GM18505 (cell line): ENCODE data around the gene MAD1L1.
"Not testable (repeated sequence)": the region's sequence is repeated elsewhere in the genome, so short reads cannot be mapped to it uniquely, and the experiment has no call there.

ENCODE experiments used
- ATAC-seq: cut with Tn5 transposase; IDR thresholded peaks from one replicate; pipeline ENCODE4 v1.9.1; 2021; ENCODE audit not compliant: unreplicated experiment
- POLR2A ChIP-seq: IDR thresholded peaks from 4 replicates; pipeline ENCODE4 v1.6.1; 2011; ENCODE audit warnings: borderline replicate concordance; ENCODE audit not compliant: insufficient read depth, insufficient read length; ENCODE audit errors: extremely low read depth

MAD1L1 gene

DNA sequence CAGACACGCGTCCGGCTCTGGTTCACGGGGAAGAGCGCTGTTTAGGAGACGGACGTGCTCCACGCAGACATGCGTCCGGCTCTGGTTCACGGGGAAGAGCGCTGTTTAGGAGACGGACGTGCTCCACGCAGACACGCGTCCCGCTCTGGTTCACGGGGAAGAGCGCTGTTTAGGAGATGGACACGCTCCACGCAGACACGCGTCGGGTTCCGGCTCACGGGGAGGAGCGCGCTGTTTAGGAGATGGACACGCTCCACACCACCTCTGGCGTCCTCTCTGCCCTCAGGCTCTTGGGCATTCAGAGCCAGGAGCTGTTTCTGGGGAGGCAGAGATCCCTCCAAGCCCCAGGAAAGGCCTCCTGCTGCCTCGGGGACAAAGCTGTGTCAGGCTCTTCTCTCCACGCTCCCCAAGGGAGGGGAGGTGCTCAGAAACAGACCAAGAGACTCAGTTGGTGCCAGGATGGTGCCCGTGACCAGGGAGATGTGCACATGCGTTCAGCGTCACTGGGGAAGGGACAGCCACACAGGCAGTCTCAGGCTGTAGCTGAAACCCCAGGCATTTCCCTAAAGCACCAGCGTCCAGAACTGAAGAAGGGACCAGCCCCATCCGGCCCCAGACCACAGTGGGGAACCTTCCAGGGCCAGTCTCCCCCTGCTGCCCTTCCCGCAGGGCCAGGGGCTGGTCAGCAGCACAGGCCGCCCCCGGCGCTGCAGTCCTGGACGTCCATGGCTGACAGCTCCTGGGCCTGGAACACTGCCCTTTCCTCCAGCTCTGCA, 387.0 kb downstream of the MAD1L1 start:
- ATAC-seq = no peak
- no peak for TF ChIP-seq POLR2A

DNA sequence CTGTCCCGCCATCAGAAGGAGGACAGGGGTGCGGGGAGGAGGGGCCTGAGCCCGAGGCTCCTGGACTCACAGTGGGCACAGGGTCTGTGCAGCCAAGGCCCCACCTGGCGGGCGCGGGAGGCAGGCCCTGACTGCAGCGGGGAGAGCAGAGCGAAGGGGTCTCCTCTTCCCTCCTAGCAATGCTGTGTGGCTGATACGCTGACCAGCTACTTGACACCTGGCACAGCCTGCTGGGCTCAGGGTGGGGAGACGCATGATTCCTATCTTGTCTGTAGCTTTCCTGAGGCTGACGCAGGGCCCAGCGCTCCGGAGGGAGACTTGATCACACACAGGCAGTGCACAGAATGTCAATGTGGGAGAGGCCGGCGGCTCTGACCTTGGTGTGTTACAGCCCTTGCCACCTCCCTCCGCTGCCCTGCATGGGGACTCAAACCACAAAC, 387.8 kb downstream of the MAD1L1 start:
- no peak for ATAC-seq
- no peak for TF ChIP-seq POLR2A

DNA sequence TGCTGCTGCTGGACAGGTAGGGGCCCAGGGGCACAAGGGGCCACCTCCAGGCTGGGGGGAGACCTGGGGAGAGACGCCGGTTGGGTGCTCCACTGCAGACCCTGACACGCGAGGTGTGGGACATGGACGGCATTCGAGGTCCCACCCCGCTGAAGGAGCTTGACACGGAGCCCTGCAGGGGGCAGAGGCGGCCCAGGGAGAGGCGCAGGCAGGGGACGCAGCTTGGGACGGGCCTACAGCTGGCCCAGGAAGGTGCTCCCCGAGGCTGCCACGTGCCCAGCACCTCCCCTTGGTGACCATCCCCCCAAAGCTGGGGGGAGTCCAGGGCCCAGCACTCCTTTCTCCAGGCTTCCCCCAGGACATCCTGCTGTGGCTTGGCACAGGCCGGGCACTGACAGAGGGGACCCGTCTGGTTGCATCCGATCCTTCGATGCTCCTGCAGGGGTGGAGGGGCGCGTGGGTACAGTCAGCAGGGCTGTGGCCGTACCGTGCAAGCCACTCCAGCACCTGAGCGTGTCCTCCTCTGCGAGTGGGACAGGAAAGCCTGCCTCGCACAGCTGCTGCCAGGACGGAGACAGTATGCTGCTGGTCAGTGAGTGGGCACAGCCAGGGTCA, 388.3 kb downstream of the MAD1L1 start:
- no peak for TF ChIP-seq POLR2A
- no peak for ATAC-seq

DNA sequence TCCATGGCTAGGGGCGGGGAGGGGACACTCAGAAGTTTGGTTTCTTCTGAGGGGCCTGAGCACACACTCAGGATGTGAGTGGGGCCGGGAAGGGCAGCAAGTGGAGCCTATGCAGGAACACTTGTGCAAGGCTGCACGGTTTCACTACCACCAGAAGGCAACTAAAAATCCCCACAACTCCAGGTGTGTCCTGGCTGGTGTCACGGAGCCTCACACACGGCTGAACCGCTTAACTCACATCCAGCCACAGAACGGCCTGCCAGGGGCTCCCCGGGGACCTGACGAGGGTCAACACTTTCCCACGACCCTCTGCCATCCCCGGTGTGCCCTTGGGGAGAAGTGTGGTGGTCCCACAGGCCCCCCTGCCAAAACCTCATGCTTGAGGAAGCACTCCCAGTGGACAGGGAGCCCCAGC, 388.8 kb downstream of the MAD1L1 start:
- no peak for ATAC-seq
- TF ChIP-seq POLR2A = no peak

DNA sequence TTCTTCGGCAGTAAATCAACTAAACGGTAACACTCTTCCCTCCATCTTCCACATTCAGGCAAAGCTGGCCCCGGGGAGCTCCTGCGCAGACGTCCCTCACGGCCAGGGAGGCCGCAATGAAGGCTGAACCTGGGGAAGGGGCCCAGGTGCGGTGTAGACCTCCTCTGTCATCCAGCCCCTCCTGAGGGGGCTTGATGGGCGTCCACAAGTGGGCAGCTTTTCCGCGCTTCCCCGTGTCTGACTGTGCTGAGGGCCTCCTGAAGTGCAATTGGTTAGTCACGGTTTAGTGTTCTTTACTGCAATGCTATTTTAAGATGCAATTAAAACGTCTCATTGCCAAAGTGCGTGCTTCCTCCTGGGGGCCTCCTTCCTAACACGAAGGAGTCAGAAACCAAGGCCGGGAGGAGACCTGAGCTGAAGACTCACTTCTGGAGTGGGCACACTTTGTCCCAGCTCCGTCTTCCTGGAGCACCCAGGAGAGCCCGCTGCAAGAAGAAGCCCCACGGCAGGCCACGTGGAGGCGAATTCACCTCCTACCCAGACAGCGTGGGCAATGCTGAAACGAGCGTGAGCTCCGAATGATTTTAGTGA, 389.4 kb downstream of the MAD1L1 start:
- TF ChIP-seq POLR2A = no peak
- no peak for ATAC-seq

DNA sequence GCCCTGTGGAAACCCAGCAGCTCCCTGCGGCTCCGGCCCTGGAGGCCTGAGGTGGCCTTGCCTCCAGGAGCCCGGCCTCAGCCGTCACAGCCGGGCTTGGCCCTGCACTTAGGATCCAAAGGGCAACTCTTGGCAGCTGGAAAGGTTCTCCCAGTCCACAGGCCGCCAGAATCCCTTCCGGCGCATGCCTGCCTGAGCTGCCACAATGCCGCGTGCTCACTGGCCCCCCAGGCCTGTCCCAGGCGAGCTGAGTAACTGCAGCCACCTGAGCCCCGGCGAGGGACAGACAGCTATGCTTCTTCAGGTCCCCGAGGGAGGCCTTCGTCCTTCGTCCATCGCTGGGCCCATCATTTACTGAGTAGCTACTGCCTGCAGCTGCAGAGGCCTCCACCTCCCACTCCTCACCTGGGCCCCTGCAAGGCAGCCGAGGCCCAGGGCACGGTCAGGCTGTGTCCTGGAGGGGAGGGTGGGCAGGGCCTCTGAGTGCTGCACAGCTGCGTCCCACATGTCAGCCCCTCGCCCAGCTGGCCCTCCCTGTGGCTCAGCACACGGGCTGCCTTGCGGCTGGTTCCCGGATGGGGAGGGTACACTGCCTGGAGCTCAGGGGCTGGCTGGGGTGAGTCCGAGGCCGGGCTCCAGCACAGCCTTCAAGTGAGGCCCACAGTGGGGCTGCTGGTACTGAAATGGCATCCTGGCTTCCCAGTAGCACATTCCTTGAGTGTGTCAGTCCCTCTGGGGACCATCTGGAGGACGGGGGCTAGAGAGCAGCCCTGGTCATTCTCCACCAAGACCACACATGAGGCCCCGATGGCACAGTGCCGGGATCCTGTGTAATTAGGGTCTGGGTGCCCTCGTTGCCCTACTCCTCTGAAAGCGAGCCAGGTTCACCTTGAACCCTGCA, 390.2 kb downstream of the MAD1L1 start:
- no peak for TF ChIP-seq POLR2A
- no peak for ATAC-seq

DNA sequence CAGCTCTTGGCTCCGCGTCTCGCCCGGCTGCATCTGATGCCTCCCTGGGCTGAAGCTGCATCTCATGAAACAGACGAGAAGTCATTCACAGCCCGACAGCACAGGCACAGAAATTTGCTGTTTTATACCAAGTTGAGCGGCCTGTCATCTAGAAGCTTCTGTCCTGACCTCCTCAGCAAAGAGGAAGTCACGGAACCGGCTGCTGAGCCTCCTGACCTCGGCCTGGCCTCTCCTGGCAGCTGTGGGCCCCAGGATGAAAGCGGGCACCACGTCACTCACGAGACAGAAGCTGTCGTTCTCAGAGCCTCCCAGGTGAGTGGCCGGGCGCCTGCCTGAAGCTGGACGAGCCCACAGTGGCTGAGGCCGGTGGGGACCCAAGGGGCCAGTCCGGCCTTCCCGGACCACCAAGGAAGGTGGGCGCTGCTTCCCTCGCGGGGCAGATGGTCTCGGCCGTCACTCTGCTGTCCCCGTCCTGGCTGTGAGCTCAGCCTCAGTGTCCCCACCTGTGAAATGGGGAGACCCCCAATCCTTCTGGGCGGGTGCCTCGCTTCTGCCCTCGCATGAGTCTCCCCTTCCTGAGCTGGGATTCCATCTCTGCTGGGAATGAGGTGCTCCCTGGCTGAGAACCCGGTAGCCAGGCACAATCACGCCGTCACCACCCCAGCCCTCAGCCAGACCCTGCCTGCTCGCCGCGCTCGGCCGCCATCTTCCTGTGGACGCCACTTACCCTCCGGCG, 391.3 kb downstream of the MAD1L1 start:
- ATAC-seq = not testable (repeated sequence)

DNA sequence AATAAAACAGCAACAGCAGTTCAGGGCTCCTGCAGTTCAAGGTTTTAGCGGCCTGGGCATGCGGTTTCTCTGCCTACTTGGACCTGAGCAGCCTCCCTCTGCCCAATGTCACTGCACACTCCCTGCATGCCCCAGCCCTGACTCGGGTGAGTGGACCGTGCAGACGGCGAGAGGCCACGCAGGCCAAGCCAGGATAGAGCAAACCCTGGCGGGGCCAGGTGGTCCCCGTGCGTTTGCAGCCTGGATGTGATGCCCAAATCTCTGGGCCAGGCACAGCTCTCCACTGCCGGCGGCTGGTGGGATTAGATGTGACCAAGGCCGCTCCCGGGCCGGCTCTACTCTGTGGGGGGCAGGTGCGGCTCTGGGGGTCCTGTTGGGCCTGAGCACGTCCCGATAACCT, 392.0 kb downstream of the MAD1L1 start:
- ATAC-seq = not testable (repeated sequence)

DNA sequence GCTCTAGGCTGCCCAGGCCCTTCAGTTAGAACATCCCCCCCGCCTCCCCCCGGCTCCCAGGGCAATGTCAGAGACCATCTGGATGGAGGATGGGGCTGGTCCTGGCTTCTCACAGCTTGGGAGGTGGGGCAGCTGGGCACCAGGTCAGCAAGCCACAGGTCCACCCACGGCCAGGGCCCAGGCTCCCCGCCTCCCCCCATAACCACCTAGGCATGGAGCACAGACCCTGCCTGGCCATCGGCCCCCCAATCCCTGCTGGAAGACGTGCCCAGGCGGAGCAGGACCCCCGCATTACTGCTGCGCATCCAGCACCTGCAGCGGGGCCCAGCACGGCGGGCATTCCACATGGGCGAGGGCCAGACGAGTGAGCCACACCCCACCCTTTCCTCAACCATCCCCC, 393.0 kb downstream of the MAD1L1 start:
- TF ChIP-seq POLR2A = no peak
- no peak for ATAC-seq

DNA sequence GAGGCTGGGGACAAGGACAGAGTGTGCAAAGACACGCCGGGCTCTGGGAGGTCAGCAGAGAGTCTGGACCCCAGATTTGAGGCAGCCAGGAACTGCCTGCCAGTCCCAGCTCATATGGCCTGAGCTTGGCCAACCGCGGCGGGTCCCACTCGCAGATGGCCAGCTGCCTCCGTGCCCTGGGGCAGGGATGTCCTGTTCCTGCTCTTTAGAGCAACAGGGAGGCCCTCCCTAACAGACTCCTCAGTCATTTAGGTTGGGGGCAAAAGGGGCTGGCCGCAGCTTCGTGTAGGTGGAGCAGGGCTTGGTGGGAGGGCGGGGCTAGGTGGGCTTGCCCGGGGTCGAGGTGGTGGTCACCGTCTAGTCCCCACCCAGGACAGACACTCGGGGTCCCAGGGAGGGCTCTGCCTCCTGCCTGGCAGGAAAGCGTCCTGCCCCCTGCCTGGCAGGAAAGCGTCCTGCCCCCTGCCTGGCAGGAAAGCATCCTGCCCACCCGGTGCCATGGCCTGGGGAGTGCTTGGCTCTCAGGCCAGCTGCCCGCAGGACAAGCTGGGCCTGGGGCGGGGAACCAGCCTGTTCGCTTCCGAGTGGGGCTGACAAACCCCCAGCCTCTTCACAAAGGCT, 393.7 kb downstream of the MAD1L1 start:
- not testable (repeated sequence) for ATAC-seq

DNA sequence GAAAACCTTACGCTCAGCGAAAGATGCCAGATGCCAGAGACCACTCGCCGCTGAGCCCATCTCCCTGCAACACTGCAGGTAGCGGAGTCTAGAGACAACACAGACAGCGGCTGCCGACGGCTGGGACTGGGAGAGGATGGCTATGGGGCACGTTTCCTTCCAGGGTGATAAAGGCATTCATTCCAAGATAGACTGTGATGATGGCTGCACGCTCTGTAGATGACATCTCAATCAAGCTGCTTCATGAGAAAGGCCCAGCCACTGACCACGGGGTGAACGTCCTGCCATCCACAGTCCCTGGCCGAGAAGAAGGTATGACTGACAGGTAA, 394.2 kb downstream of the MAD1L1 start:
- not testable (repeated sequence) for ATAC-seq

DNA sequence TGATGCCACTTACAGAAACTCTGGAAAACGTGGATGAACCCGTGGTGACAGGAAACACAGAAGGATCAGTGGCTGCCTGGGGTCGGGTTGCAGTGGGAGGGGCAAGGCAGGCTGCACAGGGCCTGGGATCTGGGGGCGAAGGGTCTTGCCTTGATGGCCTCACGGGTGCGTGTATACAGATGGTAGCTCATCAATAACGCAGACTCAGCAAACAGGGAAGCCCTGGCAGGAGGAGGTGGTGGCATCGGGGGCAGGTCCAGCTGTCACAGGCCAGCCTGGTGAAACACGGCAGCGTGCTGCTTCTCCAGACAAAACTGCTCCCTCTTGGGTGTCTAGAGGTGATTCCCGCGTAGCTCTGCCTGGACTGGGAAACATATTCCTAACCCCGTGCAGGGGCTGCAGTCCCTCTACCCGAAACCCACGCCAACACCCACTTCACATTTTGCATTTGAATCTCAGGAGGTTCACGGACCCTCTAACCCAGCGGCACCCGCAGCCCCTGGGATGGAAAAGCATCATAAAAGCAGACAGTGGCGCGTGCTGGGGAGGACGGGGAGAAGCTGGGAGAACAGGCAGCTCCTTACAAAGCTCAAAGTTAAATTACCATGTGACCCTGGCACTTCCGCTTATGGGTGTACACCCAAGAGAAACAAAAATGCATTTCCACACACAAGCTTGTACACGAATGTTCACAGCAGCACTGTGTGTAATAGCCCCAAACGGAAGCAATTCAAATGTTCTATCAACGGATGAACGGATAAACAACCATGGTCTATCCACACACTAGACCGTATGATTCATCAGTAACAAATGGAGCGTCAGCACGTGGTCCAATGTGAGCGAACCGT, 394.8 kb downstream of the MAD1L1 start:
- ATAC-seq = not testable (repeated sequence)

DNA sequence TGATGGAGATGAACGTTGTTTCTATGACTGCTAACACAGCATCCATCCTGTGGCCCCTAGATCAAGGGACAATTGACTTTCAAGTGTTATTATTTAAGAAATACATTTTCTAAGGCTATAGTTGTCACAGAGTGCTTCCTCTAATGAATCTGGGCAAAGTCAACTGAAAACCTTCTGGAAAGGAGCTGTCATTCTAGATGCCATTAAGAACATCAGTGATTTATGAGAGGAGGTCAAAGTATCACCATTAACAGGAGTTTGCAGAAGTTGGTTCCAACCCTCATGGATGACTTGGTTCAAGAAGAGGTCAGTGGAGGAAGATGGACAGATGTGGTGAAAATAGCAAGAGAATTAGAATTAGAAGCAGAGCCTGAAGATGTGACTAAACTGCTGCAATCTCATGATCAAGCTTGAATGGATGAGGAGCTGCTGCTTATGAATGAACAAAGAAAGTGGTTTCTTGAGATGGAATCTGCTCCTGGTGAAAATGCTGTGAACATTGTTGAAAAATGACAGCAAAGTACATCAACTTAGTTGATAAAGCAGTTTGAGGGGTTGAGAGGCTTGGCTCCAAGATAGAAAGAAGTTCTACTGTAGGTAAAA, 400.7 kb downstream of the MAD1L1 start:
- ATAC-seq = not testable (repeated sequence)

DNA sequence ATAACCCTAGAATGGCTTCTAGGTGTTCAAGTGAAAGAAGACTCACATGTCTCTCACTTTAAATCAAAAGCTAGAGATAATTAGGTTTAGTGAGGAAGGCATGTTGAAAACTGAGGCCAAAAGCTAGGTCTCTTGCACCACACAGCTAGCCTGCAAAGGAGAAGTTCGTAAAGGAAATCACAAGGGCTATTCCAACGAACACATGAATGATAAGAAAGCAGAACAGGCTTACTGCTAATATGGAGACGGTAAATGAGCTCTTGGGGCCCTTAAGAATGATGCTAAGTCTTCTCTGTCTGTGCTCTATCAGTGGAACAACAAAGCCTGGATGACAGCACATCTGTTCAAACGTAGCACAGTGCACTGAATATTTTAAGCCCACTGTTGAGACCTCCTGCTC, 401.3 kb downstream of the MAD1L1 start:
- not testable (repeated sequence) for ATAC-seq

DNA sequence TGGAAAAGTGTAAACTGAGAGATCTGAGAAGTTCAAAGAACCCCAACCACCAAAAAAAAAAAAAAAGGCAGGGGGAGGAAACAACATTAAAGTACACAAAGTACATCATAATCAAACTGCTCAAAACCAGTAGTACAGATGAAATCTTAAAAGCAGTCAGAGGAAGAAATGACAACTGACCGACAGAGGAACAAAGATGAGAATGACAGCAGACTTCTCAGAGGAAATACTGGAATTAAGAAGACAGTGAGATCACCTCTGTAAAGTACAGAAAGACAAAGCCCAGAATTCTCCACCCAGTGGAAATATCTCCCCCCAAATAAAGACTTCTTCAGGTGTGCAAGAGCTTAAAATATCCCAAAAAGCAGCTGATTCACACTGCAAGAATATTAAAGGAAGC, 403.1 kb downstream of the MAD1L1 start:
- ATAC-seq = not testable (repeated sequence)
